Stimulated activated CD4-positive, alpha-beta T cell treated with anti-CD3 and anti-CD28 coated beads, Interleukin-4, amount 100 ng/mL, for 48 hours (primary cell): Measurements from ENCODE around the gene NPHP4.

ENCODE experiments used
- DNase-seq, 2 donors: peaks; one replicate each; pipeline ENCODE4 v3.0.0-alpha.2; 2020; ENCODE audit warnings: low read depth in 2 of 2

The NPHP4 gene

GRCh38 chr1:5831600-5832335 is 160.5 kb downstream of the NPHP4 start:
- DNase-seq: no peak

GRCh38 chr1:5830771-5831599 is 161.2 kb downstream of the NPHP4 start:
- no peak for DNase-seq

- no peak for DNase-seq
Measured at GRCh38 chr1:5829414-5829813, 162.8 kb downstream of the NPHP4 start.

- DNase-seq: no peak
Measured at GRCh38 chr1:5828308-5828935, 163.8 kb downstream of the NPHP4 start.

GRCh38 chr1:5827516-5827915 is 164.7 kb downstream of the NPHP4 start:
- DNase-seq: no peak

- no peak for DNase-seq
Measured at GRCh38 chr1:5826601-5827000, 165.6 kb downstream of the NPHP4 start.

GRCh38 chr1:5822726-5823125 is 169.5 kb downstream of the NPHP4 start:
- no peak for DNase-seq

- DNase-seq: no peak
Measured at GRCh38 chr1:5822266-5822665, 170.0 kb downstream of the NPHP4 start.

GRCh38 chr1:5821540-5822176 is 170.6 kb downstream of the NPHP4 start:
- DNase-seq: no peak

GRCh38 chr1:5820026-5820421 is 172.2 kb downstream of the NPHP4 start:
- no peak for DNase-seq

GRCh38 chr1:5819391-5820025 is 172.7 kb downstream of the NPHP4 start:
- no peak for DNase-seq

- no peak for DNase-seq
Measured at GRCh38 chr1:5818755-5819154, 173.5 kb downstream of the NPHP4 start.

GRCh38 chr1:5815716-5816115 is 176.5 kb downstream of the NPHP4 start:
- DNase-seq: no peak

GRCh38 chr1:5815211-5815610 is 177.0 kb downstream of the NPHP4 start:
- no peak for DNase-seq

- DNase-seq: no peak
Measured at GRCh38 chr1:5814046-5814619, 178.1 kb downstream of the NPHP4 start.

- DNase-seq: no peak
Measured at GRCh38 chr1:5813480-5813879, 178.7 kb downstream of the NPHP4 start.
